Stomach (tissue), 4 donors: ENCODE measurements around the gene ALDH7A1.

Experiments
- EP300 ChIP-seq: sonication (generic); formaldehyde crosslinking; IDR thresholded peaks from one replicate; pipeline ENCODE4 v1.6.1; 2017; ENCODE audit warnings: antibody characterized with exemption
- POLR2AphosphoS5 ChIP-seq, 3 donors: sonication (generic); formaldehyde crosslinking; IDR thresholded peaks; one replicate each; pipeline ENCODE4 v1.6.1; 2016; ENCODE audit warnings: antibody characterized with exemption in 3 of 3
- TF ChIP-seq, protein P1 (sequence below), 7 experiments: fragments of 450-650 bp in 4 of 7; fragments of 200-600 bp in 3 of 7; sonication (generic) in 3 of 7; IDR thresholded peaks; one replicate each; pipeline ENCODE4 v1.5.1; 2016 to 2019; ENCODE audit warnings: antibody characterized with exemption in 7 of 7, control low read depth in 2 of 7, mild to moderate bottlenecking in 1 of 7

DNA sequence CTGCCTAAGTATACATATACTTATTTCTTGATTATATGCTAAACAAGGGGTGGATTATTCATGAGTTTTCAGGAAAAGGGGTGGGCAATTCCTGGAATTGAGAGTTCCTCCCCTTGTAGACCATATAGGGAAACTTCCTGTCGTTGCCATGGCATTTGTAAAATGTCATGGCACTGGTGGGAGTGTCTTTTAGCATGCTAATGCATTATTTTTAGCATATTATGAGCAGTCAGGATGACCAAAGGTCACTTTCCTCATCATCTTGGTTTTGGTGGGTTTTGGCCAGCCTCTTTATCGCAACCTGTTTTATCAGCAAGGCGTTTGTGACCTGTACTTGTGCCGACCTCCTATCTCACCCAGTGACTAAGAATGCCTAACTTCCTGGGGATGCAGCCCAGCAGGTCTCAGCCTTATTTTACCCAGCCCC is 80.9 kb downstream of the ALDH7A1 start:
- TF ChIP-seq, protein P1, sequence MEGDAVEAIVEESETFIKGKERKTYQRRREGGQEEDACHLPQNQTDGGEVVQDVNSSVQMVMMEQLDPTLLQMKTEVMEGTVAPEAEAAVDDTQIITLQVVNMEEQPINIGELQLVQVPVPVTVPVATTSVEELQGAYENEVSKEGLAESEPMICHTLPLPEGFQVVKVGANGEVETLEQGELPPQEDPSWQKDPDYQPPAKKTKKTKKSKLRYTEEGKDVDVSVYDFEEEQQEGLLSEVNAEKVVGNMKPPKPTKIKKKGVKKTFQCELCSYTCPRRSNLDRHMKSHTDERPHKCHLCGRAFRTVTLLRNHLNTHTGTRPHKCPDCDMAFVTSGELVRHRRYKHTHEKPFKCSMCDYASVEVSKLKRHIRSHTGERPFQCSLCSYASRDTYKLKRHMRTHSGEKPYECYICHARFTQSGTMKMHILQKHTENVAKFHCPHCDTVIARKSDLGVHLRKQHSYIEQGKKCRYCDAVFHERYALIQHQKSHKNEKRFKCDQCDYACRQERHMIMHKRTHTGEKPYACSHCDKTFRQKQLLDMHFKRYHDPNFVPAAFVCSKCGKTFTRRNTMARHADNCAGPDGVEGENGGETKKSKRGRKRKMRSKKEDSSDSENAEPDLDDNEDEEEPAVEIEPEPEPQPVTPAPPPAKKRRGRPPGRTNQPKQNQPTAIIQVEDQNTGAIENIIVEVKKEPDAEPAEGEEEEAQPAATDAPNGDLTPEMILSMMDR (IDR thresholded peaks at IDR 0.05) = no peak
- TF ChIP-seq EP300 = no peak
- peak in 1 of 3 donors; percentile 36 for TF ChIP-seq POLR2AphosphoS5 (IDR thresholded peaks at IDR 0.05)
